Kidney epithelial cell (primary cell): ENCODE measurements around the gene SORT1. TPM values are rescaled to one million over a fixed set of nuclear protein-coding genes. Genes with fewer than 3 reads are reported as not detected.

Experiments
- DNase-seq: peaks from one replicate; pipeline ENCODE4 v3.0.0-alpha.2; 2010; ENCODE audit warnings: low read depth
- H3K27me3 ChIP-seq: 2 replicates; pipeline ENCODE4 v1.6.0; 2011; ENCODE audit warnings: low read length; ENCODE audit not compliant: control insufficient read depth, insufficient read depth
- H3K36me3 ChIP-seq: 2 replicates; pipeline ENCODE4 v1.5.1; 2011; ENCODE audit warnings: low read length; ENCODE audit not compliant: control insufficient read depth, insufficient read depth
- H3K4me3 ChIP-seq: 2 replicates; pipeline ENCODE4 v1.5.1; 2011; ENCODE audit warnings: low read depth, mild to moderate bottlenecking, control low read depth, low read length
- CTCF ChIP-seq: IDR thresholded peaks from 2 replicates; pipeline ENCODE4 v1.5.1; 2011; ENCODE audit warnings: mild to moderate bottlenecking, moderate library complexity, low read length, control low read depth, inconsistent platforms; ENCODE audit not compliant: insufficient read depth, poor library complexity, severe bottlenecking
- total RNA-seq: library from RNA; depleted of rRNA; stranded (reverse); fragments of >200 nt; gene quantifications from 2 replicates; pipeline ENCODE4 v1.2.3, GENCODE V29; 2015

The SORT1 gene
- total RNA-seq, 1 donor from 2014 or later: 65.2 TPM

- no peaks in the 10 kb centered on the region for H3K27me3 ChIP-seq
- no peak for TF ChIP-seq CTCF
- no peak for DNase-seq
- no peak overlapping the region for H3K4me3 ChIP-seq
- no peaks in the 10 kb centered on the region for H3K36me3 ChIP-seq
Measured at GRCh38 chr1:109392037-109392787, 5.5 kb downstream of the SORT1 start.

GRCh38 chr1:109391626-109392025, 6.1 kb downstream of the SORT1 start:
- no peaks in the 10 kb centered on the region for H3K36me3 ChIP-seq
- no peaks in the 10 kb centered on the region for H3K27me3 ChIP-seq
- TF ChIP-seq CTCF: no peak
- no peak for DNase-seq
- H3K4me3 ChIP-seq: no peak overlapping the region

- H3K27me3 ChIP-seq: no peaks in the 10 kb centered on the region
- no peak for DNase-seq
- no peak overlapping the region for H3K4me3 ChIP-seq
- no peaks in the 10 kb centered on the region for H3K36me3 ChIP-seq
- TF ChIP-seq CTCF: no peak
Measured at GRCh38 chr1:109391157-109391556, 6.6 kb downstream of the SORT1 start.

GRCh38 chr1:109389638-109390341, 7.9 kb downstream of the SORT1 start:
- TF ChIP-seq CTCF: no peak
- H3K4me3 ChIP-seq: no peak overlapping the region
- no peaks in the 10 kb centered on the region for H3K36me3 ChIP-seq
- no peaks in the 10 kb centered on the region for H3K27me3 ChIP-seq
- DNase-seq: no peak

- no peak overlapping the region for H3K4me3 ChIP-seq
- no peak for TF ChIP-seq CTCF
- DNase-seq: no peak
- no peaks in the 10 kb centered on the region for H3K36me3 ChIP-seq
- H3K27me3 ChIP-seq: no peaks in the 10 kb centered on the region
Measured at GRCh38 chr1:109388884-109389637, 8.7 kb downstream of the SORT1 start.
